Adipose tissue (tissue), 3 donors: Measurements from ENCODE around the gene NCOA5. TPM values are rescaled to one million over a fixed set of nuclear protein-coding genes. Genes with fewer than 3 reads are reported as not detected.

ENCODE experiments used
- H3K27ac ChIP-seq: one replicate; pipeline ENCODE4 v1.5.1; 2013; ENCODE audit warnings: low read depth, low read length
- WGBS, 3 donors: extraction: QIAGEN DNeasy Blood & Tissue Kit; methylation state at CpG; one replicate each; pipeline ENCODE4 v1.1.7; 2013; 5-methylcytosine and 5-hydroxymethylcytosine counted together
- polyA plus RNA-seq, 3 donors: library from polyadenylated mRNA; stranded (reverse); fragments of 200-250 nt; gene quantifications; one replicate each; pipeline ENCODE4 v1.2.3, GENCODE V29; 2013
- donor health status: healthy with polysubstance abuse.
- donor health status: Bipolar disorder and iron deficiency.
- donor health status: healthy.

Gene NCOA5
- polyA plus RNA-seq, 3 donors = 9.4 to 14.3 (median 14.1) TPM

DNA sequence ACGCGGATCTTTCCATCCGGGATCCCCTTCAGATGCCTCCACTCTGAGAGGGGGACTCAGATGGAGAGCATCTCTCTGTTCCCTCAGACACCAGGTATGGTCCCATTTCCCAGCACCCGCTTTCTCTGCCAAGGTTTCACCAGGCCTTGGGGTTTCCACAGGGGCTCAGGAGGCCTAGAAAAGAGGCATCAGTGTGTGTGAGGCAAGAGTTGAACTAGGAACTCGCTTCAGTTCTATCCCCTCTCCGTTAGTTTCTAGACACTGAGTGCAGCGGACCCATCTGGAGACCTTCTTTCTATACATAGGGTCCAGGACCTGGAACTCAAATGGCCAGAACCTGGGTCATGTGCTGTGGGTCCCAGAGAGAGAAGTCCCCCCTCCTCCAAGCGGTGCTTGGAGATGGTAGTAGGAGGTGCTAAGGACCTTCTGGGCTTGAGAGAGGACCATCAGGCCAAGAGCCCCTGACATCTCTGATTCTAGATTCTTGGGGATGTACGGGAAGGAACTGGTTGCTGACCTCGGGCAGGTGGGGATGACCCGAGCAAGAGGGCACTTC is 58.7 kb downstream of the NCOA5 start:
- no peak overlapping the region for H3K27ac ChIP-seq
- WGBS, 3 donors = 17 to 21% (median 20%) methylated on average over 11 of the region's 11 CpGs

DNA sequence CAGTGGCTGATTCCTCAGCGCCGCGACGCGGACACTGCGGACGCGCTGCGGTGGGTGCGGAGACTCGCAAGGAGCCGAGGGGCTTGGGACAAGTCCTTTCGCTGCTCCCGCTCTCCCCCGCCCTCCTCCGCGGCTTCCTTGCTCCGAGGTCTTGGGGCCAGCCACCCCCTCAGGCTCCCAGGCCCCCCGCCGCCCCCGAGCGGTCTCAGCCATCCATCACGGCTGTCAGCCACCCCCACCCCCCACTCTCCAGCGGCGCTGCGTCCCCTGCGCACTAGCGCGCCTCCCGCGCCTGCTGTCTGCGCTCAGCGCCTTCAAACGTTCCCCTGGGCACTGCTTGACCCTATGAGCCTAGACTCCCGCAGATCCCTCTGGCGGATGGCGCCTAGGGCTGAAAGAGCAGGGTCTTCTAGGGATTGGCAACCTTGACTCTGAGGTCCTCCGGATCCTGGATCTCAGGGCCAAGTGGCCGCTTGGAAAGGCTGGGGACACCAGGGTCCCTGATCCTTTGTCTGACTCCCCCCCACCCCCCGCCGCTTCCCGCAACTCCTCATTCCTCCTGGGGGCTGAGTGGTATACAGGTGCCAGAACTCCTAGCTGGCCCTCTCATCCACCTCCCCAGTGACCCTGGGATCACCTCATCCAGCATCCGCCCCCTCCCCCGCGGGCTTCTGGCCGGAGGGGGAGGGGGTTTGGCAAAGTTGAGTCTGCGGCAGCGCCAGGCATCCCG is 59.3 kb downstream of the NCOA5 start:
- WGBS, 3 donors = 8 to 14% (median 11%) methylated on average over 47 to 49 of the region's 49 CpGs
- H3K27ac ChIP-seq = no peak overlapping the region

DNA sequence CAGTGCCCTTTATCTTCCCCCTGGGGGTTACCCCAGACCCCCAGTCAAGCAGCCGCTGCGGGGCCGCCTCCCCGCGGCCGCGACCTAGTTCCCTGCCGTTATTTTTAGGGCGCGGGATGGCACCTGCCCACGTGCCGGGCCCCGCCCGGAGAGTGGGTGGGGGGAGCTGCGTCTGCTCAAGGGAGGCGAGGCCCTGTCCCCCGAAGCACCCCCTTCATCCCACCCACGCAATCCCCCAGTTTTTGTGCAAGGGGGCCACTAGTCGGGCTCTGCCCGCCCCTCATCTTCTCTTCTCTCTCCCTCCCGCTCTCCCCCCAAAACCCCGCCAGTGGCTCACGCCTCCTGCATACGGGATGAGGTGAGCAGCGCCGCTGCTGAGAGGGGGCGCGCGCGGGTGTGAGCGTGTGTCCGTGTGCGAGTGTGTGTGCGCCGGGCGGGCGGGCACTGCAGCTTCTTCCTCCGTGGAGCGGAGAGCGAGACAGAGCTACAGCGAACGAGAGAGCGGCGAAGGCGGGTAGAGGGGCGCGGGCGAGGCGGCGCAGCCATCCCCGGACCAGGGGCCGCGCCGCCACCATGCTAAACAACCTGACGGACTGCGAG is 60.9 kb downstream of the NCOA5 start, which contains the start of gene SLC12A5:
TSS of gene SLC12A5 (plus strand) at position 444 of the 600 bp plus-strand sequence. CDS start at position 574, 130 bp downstream.
- H3K27ac ChIP-seq = no peak within 1 kb of the TSS
- 14 to 21% (median 19%) methylated on average over 56 of the region's 56 CpGs for WGBS, 3 donors

DNA sequence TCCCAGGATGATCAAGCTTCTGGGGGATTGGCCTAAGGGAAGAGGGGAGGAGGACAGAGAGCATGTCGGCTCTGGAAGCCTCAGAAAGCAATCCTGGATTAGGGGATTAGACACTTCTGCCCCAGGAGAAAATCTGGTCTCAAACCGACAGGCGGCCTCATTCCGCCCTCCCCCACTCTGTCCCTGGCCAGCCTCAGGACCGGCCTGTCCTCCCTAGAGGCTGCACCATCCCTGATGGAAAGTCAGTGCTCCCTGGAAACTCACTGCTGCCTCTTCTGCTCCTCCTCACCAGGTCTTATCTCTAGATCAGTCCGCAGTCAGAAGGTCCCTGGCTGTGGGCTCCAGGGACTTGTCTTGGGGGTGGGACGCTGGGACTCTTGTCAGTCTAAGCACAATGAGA is 61.7 kb downstream of the NCOA5 start:
- WGBS, 3 donors = 62 to 71% (median 62%) methylated on average over 7 of the region's 7 CpGs
- H3K27ac ChIP-seq = no peak overlapping the region

DNA sequence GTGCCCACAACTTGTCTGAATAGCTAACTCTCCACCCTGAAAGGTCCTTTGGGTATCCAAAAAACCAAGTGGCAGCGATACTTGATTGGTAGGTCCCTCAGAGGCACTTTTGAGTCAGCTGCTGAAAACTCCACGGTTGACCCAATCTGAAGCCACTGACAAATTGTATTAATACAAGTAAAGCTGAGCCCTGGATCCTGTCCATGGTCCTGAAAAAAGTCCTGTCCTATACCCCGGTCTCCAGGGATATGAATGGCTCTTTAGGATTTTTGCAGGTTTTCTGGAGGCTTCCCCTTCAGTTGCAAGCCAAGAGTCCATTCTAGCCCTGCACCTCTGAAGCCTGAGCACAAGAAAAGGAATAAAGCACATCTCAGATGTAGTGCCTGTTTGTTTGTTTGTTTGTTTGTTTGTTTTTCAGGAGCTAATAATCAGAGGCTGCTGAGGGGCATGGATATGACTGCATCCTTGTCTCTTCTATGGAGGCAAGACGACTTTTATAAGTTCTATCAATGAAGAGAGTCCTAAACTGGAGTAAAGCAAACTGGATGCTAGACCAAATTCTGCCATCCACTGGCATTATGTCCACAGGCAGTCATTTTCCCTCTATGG is 62.4 kb downstream of the NCOA5 start:
- H3K27ac ChIP-seq = no peak overlapping the region
- 9 to 13% (median 9%) methylated on average over 4 of the region's 4 CpGs for WGBS, 3 donors

DNA sequence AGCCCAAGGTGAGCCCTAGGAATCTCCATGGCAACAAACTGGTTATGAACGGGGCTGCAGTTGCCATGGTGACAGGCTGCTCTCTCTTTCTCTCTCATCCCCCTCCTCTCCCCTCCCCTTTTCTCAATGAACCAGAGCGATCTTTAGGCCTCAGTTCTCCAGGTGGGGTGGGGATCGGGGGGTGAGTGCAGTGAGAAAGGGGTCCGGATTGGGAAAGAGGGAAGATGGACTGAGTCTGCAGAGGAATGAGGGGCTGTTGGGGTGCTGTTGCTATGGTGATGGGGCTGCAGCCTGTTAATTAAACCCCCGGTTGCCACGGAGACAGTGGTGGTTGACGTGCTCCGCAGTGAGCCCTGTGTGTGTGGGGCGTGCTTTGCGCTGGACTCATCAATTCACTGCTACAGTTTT is 64.4 kb downstream of the NCOA5 start:
- no peak overlapping the region for H3K27ac ChIP-seq
- WGBS, 3 donors = 48 to 63% (median 61%) methylated on average over 10 of the region's 10 CpGs

DNA sequence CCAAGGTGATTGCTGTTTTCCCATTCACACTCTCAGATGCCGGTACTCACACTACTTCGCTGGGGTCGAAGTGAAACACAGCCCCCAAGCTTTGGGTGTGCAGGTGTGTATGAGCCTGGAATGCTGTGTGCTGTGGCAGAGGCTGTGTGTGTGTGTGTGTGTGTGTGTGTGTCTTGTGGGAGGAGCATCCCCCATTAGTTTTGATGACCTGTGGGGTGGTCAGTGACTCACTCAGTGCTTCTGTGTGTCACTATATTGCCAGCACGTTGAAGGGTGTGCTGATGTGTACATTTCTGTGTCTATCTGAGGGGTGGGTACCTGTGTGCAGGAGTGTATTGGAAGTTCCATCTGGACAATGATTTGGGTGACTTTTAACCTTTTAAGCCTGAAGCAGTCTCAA is 65.8 kb downstream of the NCOA5 start:
- no peak overlapping the region for H3K27ac ChIP-seq
- WGBS, 3 donors = 59 to 66% (median 60%) methylated on average over 4 of the region's 4 CpGs

DNA sequence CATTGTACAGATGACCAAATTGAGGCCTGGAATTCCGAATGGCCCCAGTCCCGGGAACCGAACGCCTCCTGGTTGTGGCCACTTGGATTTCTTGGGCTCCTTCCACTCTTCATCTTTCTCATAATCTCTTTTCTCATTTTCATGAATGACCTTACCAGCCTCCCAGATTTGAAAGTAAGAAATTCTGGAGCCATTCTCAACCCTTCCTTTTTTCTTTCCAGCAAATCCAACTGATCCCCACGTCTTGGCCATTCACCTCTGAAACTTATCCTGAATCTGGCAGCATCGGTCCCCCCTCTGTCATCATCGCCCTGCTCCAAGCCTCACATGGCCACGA is 66.6 kb downstream of the NCOA5 start:
- 33 to 36% (median 33%) methylated on average over 8 of the region's 8 CpGs for WGBS, 3 donors

DNA sequence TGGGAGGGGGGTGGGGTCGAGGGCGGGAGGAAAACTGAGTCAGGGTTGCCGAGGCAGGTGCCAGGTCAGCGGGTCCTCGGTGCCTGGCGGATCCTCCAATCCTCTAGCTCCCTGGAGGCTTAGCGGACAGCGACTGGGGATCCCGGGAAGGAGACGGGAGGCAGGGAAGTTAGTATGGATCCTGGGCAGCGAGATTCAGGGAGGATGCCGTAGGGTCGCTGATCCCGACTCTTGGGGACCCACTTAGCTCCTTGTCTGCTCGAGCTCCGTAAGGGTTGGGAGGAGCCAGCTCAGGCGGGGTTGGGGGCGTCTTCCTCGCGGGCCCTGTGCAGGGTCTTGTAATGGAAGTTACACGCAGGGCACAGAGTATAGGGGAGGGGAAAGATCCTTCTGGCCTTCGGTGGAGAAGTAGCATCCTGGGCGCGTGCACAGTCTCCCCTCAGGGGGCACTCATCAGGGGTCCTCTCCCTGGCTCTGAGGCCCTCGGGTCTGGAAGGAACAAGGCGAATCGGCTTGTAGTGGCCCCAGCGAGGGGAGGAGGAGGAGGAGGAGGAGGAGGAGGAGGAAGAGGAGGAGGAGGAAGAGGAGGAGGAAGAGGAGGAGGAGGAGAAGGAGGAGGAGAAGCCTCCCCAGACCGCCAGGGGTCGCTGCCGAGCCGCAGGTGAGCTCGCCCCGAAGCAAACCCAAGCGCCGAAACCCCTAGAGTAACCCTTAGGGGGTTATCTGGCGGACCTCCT is 67.2 kb downstream of the NCOA5 start:
- 0 to 1% (median 1%) methylated on average over 32 to 35 of the region's 37 CpGs for WGBS, 3 donors
- H3K27ac ChIP-seq = no peak overlapping the region

More for the DNA sequence above, 66.6 kb downstream of the NCOA5 start:
- H3K27ac ChIP-seq = no peak overlapping the region

DNA sequence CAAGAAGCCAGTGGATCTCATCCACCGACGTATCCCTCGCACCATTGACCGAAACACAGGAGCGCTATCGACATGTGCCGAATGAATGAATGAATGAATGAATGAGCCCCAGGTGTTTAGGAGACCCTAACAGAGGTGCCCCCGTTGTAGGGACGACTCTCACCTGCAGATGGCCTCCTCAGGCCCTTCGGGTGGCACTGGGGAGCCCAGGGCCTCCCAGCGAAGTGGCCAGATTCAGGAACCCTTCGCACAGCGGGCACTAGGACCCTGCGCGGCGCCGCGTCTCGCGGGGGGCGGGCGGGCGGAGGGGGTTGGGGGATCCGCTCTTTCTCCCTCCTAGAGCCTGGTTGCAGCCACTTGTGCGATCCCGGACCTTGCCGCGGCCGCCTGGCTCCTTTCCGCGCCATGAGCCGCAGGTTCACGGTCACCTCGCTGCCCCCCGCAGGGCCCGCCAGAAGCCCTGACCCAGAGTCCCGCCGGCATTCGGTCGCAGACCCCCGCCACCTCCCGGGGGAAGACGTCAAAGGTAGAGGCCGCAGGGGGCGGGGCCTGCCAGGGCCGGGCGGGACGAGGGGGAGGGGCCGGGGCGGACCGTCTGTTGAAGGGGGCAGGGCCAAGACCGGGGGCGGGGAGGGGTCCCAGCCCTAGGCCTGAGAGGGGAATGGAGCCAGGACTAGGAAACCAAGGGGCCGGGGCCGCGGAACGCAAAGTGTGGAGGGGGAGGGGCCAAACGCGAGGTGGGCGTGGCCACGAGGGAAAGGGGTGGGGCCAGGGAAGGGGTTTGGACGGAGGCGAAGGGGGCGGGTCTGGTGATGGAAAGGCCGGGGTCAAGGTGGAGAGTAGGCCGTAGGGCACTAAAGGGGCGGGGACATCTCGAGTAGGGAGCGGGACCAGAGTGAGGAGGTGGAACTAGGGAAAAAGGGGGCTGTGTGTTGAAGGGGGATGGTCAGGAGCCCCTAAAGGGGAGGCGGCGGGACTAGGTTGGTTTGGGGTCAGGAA is 68.1 kb downstream of the NCOA5 start:
- no peak overlapping the region for H3K27ac ChIP-seq
- WGBS, 3 donors = 6 to 8% (median 7%) methylated on average over 63 to 71 of the region's 71 CpGs

DNA sequence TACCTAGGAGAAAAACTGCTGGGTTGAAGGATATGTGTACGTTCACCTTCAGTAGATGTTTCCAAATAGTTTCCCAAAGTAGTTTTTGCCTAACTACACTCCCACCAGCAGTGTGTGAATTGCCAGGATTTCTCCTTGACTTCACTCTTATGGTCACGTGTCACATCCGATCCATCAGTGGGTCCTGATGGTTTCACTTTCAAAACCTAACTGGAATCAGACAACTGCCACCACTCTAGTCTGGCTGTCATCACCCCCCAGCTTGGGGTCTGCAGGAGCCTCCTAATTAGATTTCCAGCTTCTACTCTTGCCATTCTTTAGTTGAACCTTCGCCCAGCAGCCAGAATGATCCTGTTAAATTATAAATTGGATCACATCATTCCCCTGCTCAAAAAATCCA is 69.2 kb downstream of the NCOA5 start:
- 69 to 82% (median 75%) methylated on average over 4 of the region's 4 CpGs for WGBS, 3 donors
- no peak overlapping the region for H3K27ac ChIP-seq

DNA sequence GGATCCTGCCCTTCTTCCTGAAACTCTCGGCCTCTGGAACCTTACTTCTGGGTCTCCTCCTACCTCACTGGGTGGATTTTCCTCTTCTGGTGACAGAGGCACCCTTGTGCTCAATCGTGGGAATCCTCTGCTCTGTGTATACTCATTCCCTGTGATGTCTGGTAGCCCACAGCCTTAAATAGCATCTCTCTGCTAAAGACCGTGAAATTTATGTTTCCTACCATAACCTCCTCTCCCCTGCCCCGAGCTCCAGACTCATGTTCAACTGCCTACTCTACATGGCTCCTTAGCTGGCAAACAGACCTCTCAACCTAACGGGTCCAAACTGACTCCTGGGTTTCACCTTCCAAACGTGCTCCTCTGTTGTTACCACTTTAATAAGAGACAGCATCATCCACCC is 71.2 kb downstream of the NCOA5 start:
- H3K27ac ChIP-seq = no peak overlapping the region
- WGBS, 3 donors = 46 to 68% (median 65%) methylated on average over 6 of the region's 6 CpGs

DNA sequence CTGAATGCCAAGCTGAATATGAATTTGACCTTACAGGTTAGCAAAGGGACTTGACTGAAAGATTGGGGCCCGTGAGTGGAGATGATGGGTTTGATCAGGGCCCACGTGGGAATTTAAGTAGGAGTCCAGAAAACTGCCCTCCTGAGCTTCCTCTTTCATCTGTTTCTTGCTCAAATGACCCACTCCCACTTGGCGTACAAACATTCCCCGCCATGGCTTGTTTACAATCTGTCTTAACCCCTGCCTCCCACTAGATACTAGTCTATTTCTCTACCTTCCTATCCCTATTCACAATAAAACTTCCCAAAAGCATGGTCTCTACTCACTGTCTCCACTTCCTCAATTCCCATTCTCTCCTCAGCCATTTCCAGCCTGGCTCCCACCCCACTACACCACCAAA is 71.7 kb downstream of the NCOA5 start:
- H3K27ac ChIP-seq = no peak overlapping the region
- WGBS, 3 donors = 49 to 60% (median 50%) methylated on average over 4 of the region's 4 CpGs

DNA sequence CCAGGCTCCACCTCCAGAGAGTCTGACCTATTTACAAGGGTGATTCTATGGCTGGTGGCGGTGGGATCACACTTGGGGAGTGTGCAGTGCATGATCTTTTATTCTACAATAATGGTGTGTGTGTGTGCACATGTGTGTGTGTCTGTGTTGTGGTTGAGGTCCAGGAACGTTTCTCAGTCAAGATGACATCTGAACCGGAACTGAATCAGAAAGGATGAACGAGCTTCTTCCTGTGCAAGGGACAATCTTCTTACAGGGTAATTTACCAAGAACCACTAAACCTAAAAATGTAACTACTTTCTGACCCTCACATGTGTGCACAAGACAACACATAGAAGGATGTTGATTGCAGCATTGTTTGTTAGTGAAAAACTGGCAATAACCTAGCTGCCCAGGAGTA is 72.5 kb downstream of the NCOA5 start:
- 55 to 65% (median 59%) methylated on average over 4 of the region's 4 CpGs for WGBS, 3 donors

DNA sequence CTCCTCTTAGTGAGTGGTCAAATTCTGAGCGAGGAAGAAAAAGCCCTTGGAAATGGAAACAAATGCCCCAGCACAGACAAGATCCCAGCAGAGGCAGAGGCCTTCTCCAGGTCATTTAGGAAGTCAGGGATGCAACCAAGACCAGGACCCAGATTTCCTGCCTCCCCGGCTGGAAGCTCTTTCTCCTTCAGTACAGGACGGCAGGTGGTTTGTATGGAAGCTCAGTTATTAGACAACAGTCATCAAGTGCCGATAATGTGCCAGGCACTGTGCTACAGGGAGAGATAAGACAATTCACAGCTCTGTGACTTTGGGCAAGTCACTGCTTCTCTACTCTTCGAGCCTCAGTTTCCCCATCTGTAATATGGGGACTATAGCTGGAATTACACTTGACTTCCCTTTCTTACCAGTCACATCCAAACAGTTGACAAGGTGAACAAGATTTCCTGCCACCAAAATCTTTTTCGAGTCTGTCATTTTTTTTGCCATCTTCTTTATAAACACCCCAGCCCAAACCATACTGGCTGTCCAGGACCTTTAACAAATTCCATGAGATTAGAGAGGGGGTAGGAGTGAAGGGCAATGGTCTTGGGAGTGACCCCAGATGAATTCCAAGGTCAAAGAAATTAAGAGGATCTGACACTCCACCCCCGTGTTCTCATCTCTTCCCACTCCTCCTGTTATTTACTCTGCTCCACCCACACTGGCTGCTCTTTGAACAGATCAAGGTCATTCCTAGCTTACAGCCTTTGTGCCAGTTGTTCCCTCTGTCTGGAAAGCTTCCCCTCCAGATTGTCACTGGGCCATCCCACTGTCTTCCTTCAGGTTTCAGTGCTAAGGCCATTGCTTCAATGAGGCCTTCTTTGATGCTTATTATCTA is 75.0 kb downstream of the NCOA5 start:
- WGBS, 3 donors = 56 to 67% (median 60%) methylated on average over 7 of the region's 7 CpGs
- no peak overlapping the region for H3K27ac ChIP-seq

More for the DNA sequence above, 72.5 kb downstream of the NCOA5 start:
- no peak overlapping the region for H3K27ac ChIP-seq

DNA sequence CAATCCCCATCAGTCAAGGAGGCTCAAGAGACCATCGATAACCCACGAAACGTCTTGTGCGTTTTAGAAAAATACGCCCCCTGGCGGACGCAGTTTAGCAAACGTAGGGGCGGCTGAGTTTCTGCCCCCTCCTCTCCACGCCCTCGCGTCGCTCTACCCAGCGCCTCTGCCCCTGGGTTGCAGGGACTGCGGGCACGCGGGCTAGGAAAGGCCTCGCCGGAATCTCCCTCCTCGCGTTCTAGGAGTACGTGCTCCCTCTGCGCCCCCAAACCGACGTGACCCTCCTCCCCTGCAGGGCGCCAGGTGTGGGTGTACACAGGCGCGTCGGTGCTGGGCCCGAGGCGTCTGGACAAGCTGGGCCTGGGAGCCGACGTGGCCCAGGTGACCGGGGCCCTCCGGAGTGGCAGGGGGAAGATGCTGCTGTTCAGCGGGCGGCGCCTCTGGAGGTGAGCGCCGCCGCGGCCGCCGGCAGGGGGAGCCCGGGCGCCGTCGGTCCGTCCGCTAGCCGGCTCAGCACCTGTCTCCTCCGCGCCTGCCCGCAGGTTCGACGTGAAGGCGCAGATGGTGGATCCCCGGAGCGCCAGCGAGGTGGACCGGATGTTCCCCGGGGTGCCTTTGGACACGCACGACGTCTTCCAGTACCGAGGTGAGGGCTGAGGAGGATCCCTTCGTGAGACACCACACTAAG is 75.8 kb downstream of the NCOA5 start:
- H3K27ac ChIP-seq = no peak overlapping the region
- 2 to 3% (median 2%) methylated on average over 59 to 67 of the region's 67 CpGs for WGBS, 3 donors
